GM18511 (cell line): ENCODE measurements around the gene ANTXR2.
"Not testable (repeated sequence)": the region's sequence is repeated elsewhere in the genome, so short reads cannot be mapped to it uniquely, and the experiment has no call there.

Experiments
- ATAC-seq: cut with Tn5 transposase; IDR thresholded peaks from one replicate; pipeline ENCODE4 v1.9.1; 2021; ENCODE audit warnings: mild to moderate bottlenecking, moderate library complexity; ENCODE audit not compliant: unreplicated experiment

Gene ANTXR2

GRCh38 chr4:79998201-79998600 lies 74.8 kb downstream of the ANTXR2 start:
- ATAC-seq = no peak

- no peak for ATAC-seq
These were observed 76.2 kb downstream of the ANTXR2 start for GRCh38 chr4:79996851-79997250.

GRCh38 chr4:79993476-79993875 lies 79.6 kb downstream of the ANTXR2 start:
- ATAC-seq = no peak

GRCh38 chr4:79991601-79992000 lies 81.4 kb downstream of the ANTXR2 start:
- no peak for ATAC-seq

GRCh38 chr4:79991100-79991499 lies 81.9 kb downstream of the ANTXR2 start:
- ATAC-seq = not testable (repeated sequence)

- ATAC-seq = no peak
These were observed 85.6 kb downstream of the ANTXR2 start for GRCh38 chr4:79987401-79987800.

- ATAC-seq = no peak
These were observed 89.6 kb downstream of the ANTXR2 start for GRCh38 chr4:79983431-79983830.

GRCh38 chr4:79982601-79983322 lies 90.3 kb downstream of the ANTXR2 start:
- no peak for ATAC-seq

- ATAC-seq = no peak
These were observed 92.6 kb downstream of the ANTXR2 start for GRCh38 chr4:79980448-79980847.

- no peak for ATAC-seq
These were observed 93.1 kb downstream of the ANTXR2 start for GRCh38 chr4:79979785-79980437.

GRCh38 chr4:79977131-79977840 lies 95.7 kb downstream of the ANTXR2 start:
- no peak for ATAC-seq

GRCh38 chr4:79964400-79965211 lies 108.4 kb downstream of the ANTXR2 start:
- ATAC-seq = no peak

- ATAC-seq = no peak
These were observed 109.0 kb downstream of the ANTXR2 start for GRCh38 chr4:79964020-79964399.

GRCh38 chr4:79959652-79960051 lies 113.4 kb downstream of the ANTXR2 start:
- no peak for ATAC-seq

- no peak for ATAC-seq
These were observed 114.4 kb downstream of the ANTXR2 start for GRCh38 chr4:79958466-79959264.

- ATAC-seq = no peak
These were observed 123.9 kb downstream of the ANTXR2 start for GRCh38 chr4:79949178-79949577.

GRCh38 chr4:79948739-79949138 lies 124.3 kb downstream of the ANTXR2 start:
- ATAC-seq = no peak

- ATAC-seq = no peak
These were observed 124.8 kb downstream of the ANTXR2 start for GRCh38 chr4:79948261-79948660.

- ATAC-seq = no peak
These were observed 125.6 kb downstream of the ANTXR2 start for GRCh38 chr4:79947386-79947785.

GRCh38 chr4:79935274-79935673 lies 137.8 kb downstream of the ANTXR2 start:
- no peak for ATAC-seq
